T-cell (primary cell): Measurements from ENCODE around the gene ORC5. TPM values are rescaled to one million over a fixed set of nuclear protein-coding genes. Genes with fewer than 3 reads are reported as not detected.
"Not testable (repeated sequence)": the region's sequence is repeated elsewhere in the genome, so short reads cannot be mapped to it uniquely, and the experiment has no call there.

Source experiments
- ATAC-seq, 4 experiments: fragments of 200-7000 bp in 3 of 4; fragments of 150-1000 bp in 1 of 4; cut with Tn5 transposase; replicated peaks in 1 of 4; 1 replicate in 3 of 4; 2 replicates in 1 of 4; pipeline ENCODE4 v1.10.0; 2021; ENCODE audit warnings: moderate library complexity in 3 of 4, mild to moderate bottlenecking in 2 of 4, moderate number of reproducible peaks in 1 of 4
- CTCF ChIA-PET, 2 donors: fragments of 300-600 bp; sonication (Branson Sonifier 250); formaldehyde crosslinking; loops; one replicate each; lab custom pipeline; 2022; ENCODE audit warnings: antibody characterized with exemption in 2 of 2; lab: Charles Lee
- POLR2A ChIA-PET, 2 donors: fragments of 300-600 bp; sonication (Branson Sonifier 250); formaldehyde crosslinking; loops; one replicate each; lab custom pipeline; 2022; ENCODE audit warnings: antibody characterized with exemption in 2 of 2; lab: Charles Lee
- DNase-seq, 35 experiments: peaks; one replicate each; pipeline versions ENCODE4 v3.0.0 to v3.0.0-alpha.2; 2013 to 2023
- H3K27ac ChIP-seq: one replicate; pipeline ENCODE4 v1.5.1; 2013; ENCODE audit warnings: low read length
- H3K27me3 ChIP-seq, 2 experiments: replicated peaks in 1 of 2; 1 replicate in 1 of 2; 2 replicates in 1 of 2; pipeline versions ENCODE4 v1.6.1 to v1.7.0; 2013; ENCODE audit warnings: low read length in 1 of 2, mixed read lengths in 1 of 2; ENCODE audit not compliant: control insufficient read depth in 2 of 2, insufficient read depth in 2 of 2; ENCODE audit errors: extremely low read depth in 1 of 2
- H3K36me3 ChIP-seq, 2 donors: 1 replicate in 1 of 2; 2 replicates in 1 of 2; pipeline versions ENCODE4 v1.6.1 to v1.7.0; 2013; ENCODE audit warnings: low read length in 1 of 2; ENCODE audit not compliant: control insufficient read depth in 2 of 2, insufficient read depth in 1 of 2; ENCODE audit errors: extremely low read depth in 1 of 2
- H3K4me1 ChIP-seq, 2 experiments: 1 replicate in 1 of 2; 2 replicates in 1 of 2; pipeline versions ENCODE4 v1.6.1 to v1.7.0; 2013; ENCODE audit warnings: low read length in 2 of 2, mixed read lengths in 1 of 2; ENCODE audit not compliant: insufficient read depth in 2 of 2, control insufficient read depth in 1 of 2; ENCODE audit errors: extremely low read depth in 1 of 2
- H3K4me3 ChIP-seq, 2 donors: 1 replicate in 1 of 2; 2 replicates in 1 of 2; pipeline versions ENCODE4 v1.5.1 to v1.7.0; 2013; ENCODE audit warnings: mild to moderate bottlenecking in 2 of 2, low read length in 1 of 2, moderate library complexity in 1 of 2; ENCODE audit not compliant: control insufficient read depth in 1 of 2; ENCODE audit errors: extremely low read depth in 1 of 2
- H3K9me3 ChIP-seq: 2 replicates; pipeline ENCODE4 v1.7.0; 2013
- H3K27ac Mint-ChIP-seq, 2 donors: one replicate each; pipeline ENCODE4 v1.8.0; 2020 to 2021; ENCODE audit warnings: mild to moderate bottlenecking in 2 of 2, mixed read lengths in 2 of 2
- H3K27me3 Mint-ChIP-seq, 2 donors: one replicate each; pipeline ENCODE4 v1.8.0; 2021 to 2022; ENCODE audit warnings: mixed read lengths in 2 of 2
- H3K36me3 Mint-ChIP-seq: one replicate; pipeline ENCODE4 v1.8.0; 2021; ENCODE audit warnings: mixed read lengths
- H3K4me1 Mint-ChIP-seq, 3 donors: one replicate each; pipeline ENCODE4 v1.8.0; 2020 to 2022; ENCODE audit warnings: mixed read lengths in 3 of 3, mild to moderate bottlenecking in 1 of 3
- H3K4me3 Mint-ChIP-seq, 3 donors: one replicate each; pipeline ENCODE4 v1.8.0; 2020 to 2022; ENCODE audit warnings: mild to moderate bottlenecking in 3 of 3, mixed read lengths in 3 of 3, moderate library complexity in 3 of 3
- H3K9me3 Mint-ChIP-seq, 3 donors: one replicate each; pipeline ENCODE4 v1.8.0; 2020 to 2022; ENCODE audit warnings: mixed read lengths in 3 of 3
- WGBS: methylation state at CpG from one replicate; pipeline ENCODE4 v1.1.5; 2013; ENCODE audit warnings: missing lambda C conversion rate; ENCODE audit not compliant: insufficient coverage; 5-methylcytosine and 5-hydroxymethylcytosine counted together
- total RNA-seq, 35 experiments: library from RNA in 6 of 35; stranded (reverse) in 6 of 35; fragments of 120-200 nt in 1 of 35; gene quantifications; one replicate each; pipeline versions ENCODE4 v1.2.1 to v1.2.4 and lab custom pipeline; 2013 to 2026

Gene ORC5
- total RNA-seq, 5 donors from 2014 or later (not counting 1 experiment from before 2014, with no cell fraction given), result 10.4 to 26.9 (median 25.3) TPM

DNA sequence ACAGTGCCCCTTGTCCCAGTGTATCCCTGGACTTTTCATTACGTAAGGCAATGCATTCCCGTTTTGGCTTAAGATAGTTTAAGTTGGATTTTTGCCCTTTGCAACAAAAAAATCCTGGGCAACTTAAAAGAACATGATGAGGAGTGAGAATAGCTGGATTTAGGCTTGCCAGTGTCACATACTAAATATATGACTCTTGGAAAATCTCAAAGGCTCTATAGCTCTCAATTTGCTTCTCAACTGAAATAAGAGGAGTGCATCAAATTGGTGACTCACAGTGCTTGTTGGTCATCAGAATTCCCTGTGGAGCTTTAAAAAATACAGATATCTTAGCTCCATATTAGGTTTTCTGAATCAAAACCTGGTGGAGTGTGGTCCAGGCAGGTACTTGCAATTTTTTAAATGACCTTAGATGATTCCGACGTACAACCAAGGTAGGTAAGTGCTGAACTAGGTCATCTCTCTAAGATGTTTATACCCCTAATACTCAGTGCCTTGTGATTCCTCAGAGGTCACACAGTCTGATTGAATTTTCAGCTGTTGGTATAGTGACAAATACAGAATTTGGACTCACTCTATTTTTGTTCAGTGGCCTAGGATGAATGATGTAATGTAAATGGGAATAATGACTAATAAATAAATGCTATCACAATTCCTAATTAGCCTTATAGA is 33.9 kb upstream of the ORC5 start:
- Mint-ChIP-seq H3K4me1 (no peaks in the 10 kb centered on the region), H3K27me3 (peaks cover 43 to 49% of the 10 kb centered on the region in 2 donors), H3K9me3 (no peaks in the 10 kb centered on the region), H3K27ac (no peak overlapping the region), H3K4me3 (no peak overlapping the region), H3K36me3 (no peaks in the 10 kb centered on the region)
- Histone ChIP-seq H3K9me3 (no peaks in the 10 kb centered on the region), H3K4me1 (no peaks in the 10 kb centered on the region), H3K4me3 (no peak overlapping the region), H3K27me3 (peaks cover 3 to 5% of the 10 kb centered on the region in 2 experiments), H3K27ac (no peak overlapping the region), H3K36me3 (no peaks in the 10 kb centered on the region)
- ChIA-PET POLR2A (no interaction called here), CTCF (no interaction called here)
- no peak for DNase-seq
- no CpG with 5 or more reads among the region's 4 CpGs for WGBS
- ATAC-seq, result no peak

DNA sequence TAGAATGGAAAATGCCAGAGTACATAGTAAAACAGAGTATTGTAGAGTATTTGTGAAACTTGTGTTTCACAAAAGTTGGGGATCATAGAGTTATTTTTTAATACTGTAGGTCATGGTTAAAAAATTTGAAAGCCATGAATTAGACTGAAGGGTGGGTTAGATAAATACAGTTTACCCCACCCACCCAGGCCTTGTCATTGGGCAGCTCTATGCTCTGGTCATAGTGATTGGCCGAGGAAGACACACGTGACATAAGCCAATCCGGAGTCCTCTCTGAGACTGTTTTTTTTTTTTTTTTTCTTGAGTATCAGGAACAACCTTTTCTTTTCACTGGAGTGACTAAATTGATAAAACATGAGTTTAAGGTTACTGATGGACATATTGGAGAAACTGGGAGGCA is 33.3 kb upstream of the ORC5 start:
- WGBS, result 100% methylated on average over 2 of the region's 3 CpGs
- no peaks in the 10 kb centered on the region for H3K4me1 Mint-ChIP-seq
- no peak overlapping the region for H3K27ac Mint-ChIP-seq
- Histone ChIP-seq H3K4me3 (no peak overlapping the region), H3K27ac (no peak overlapping the region), H3K4me1 (no peaks in the 10 kb centered on the region), H3K36me3 (no peaks in the 10 kb centered on the region), H3K9me3 (no peaks in the 10 kb centered on the region), H3K27me3 (peaks cover 3 to 5% of the 10 kb centered on the region in 2 experiments)
- ATAC-seq, result no peak
- no peaks in the 10 kb centered on the region for H3K36me3 Mint-ChIP-seq
- H3K27me3 Mint-ChIP-seq, result peaks cover 43 to 46% of the 10 kb centered on the region in 2 donors
- no peak for DNase-seq
- POLR2A ChIA-PET, result no interaction called here
- H3K4me3 Mint-ChIP-seq, result no peak overlapping the region
- CTCF ChIA-PET, result interaction anchor here in 1 of 2 donors (2.0 kb wide), 1 partner anchor 10 kb away, joined by 6 read pairs; no protein-coding TSS in a partner anchor
- no peaks in the 10 kb centered on the region for H3K9me3 Mint-ChIP-seq

DNA sequence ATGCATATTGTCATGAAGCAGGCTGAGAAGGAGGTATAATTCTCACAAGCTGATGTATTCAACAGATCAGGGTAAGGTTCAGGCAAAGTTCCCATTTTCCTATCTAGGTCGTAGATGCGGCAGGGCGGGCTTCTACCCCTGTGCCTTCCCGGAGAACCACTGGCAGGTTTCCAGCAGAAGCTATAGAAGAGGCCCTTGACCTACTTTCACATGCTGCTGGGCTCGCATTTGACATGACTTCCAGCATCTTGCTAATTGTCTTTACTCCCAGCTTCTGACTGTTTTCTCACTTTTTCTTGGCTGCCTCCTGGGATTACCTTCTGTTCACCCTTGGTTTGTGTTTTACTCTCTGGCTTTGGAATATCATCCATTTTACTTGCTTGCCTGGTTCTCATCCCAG is 32.6 kb upstream of the ORC5 start:
- Mint-ChIP-seq H3K4me1 (no peaks in the 10 kb centered on the region), H3K27ac (no peak overlapping the region), H3K36me3 (no peaks in the 10 kb centered on the region), H3K9me3 (no peaks in the 10 kb centered on the region), H3K27me3 (peaks cover 37 to 42% of the 10 kb centered on the region in 2 donors), H3K4me3 (no peak overlapping the region)
- Histone ChIP-seq H3K4me3 (no peak overlapping the region), H3K36me3 (no peaks in the 10 kb centered on the region), H3K27me3 (peaks cover 3 to 5% of the 10 kb centered on the region in 2 experiments), H3K4me1 (no peaks in the 10 kb centered on the region), H3K9me3 (no peaks in the 10 kb centered on the region), H3K27ac (no peak overlapping the region)
- CTCF ChIA-PET, result interaction anchor here (0.9 to 2.0 kb wide), 3 partner anchors 9 to 11 kb away, joined by 4 to 6 read pairs (median 4); no protein-coding TSS in a partner anchor
- POLR2A ChIA-PET, result interaction anchor here in 1 of 2 donors (0.6 kb wide), 1 partner anchor 16 kb away, joined by 4 read pairs; no protein-coding TSS in a partner anchor
- DNase-seq, result no peak
- WGBS, result 88% methylated on average over 5 of the region's 5 CpGs
- no peak for ATAC-seq

DNA sequence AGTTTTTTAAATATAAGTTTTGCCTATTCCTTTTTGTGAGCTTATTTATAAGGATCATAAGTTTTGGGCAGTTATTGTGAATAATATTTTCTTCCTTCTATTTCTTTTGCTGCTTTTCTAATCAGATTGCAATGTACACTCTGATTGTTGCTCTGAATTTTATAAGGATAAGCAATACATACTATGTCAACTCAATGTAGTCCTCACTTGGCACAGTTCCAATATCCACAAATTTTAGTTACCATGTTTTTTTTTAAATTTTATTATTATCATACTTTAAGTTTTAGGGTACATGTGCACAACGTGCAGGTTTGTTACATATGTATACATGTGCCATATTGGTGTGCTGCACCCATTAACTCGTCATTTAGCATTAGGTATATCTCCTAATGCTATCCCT is 27.2 kb upstream of the ORC5 start:
- H3K4me1 Mint-ChIP-seq, H3K4me3 Mint-ChIP-seq, H3K27ac ChIP-seq, H3K9me3 ChIP-seq, H3K4me1 ChIP-seq, H3K36me3 ChIP-seq, H3K4me3 ChIP-seq, H3K9me3 Mint-ChIP-seq, H3K27ac Mint-ChIP-seq, H3K36me3 Mint-ChIP-seq, POLR2A ChIA-PET, ATAC-seq, DNase-seq: not testable (repeated sequence)
- CTCF ChIA-PET, result interaction anchor here in 1 of 2 donors (0.6 kb wide), 1 partner anchor 858 kb away, joined by 3 read pairs; no protein-coding TSS in a partner anchor
- peaks cover 36 to 41% of the 10 kb centered on the region in 2 donors for H3K27me3 Mint-ChIP-seq
- no CpG with 5 or more reads among the region's 2 CpGs for WGBS
- peaks cover 9 to 16% of the 10 kb centered on the region in 2 experiments for H3K27me3 ChIP-seq

DNA sequence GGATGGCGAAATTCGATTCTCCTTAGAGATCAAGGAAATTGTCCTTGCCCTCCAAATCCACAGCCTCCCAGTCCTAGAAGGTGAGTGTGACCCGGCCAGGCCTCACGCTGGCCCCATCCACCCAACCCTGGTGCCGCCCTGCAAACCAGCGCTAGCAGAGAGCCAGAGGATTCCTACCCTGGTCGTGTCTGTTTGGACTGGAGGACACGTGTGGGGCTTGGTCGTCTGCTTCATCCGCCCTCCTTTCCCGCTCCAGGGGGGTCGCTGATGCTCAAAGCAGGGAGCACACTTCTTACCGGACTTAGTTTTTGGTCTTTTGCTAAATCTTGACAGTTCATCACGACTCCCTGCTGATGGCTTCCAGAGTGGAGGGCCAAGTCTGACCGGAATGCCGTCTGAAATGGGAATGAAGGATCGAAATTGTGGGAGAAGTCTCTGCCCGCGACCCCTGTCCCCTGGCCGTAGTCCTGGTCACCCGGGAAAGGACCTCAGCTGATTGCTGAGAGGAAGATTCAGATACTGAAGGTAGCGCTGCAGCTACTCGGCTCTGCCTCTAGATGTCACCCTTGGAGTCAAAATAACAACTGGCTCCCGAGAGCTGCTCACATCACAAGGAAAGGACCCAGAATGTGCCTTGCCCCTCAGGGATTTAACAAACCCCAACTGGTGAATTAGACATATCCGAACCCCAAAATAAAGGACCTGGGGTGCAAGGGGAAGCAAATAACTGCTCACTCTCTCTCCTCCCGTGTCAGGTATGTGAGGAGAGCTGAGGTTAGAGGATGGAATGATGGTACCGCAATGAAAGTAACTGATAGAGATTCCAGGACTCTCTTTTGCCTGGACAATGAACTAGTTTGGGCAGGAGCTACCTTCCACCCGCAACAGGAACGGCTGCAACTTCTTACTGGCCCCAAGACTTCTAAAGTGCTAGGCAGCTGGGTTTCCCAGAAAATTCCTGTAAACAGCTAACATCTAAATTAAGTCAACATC is 23.5 kb upstream of the ORC5 start:
- 26% methylated on average over 23 of the region's 29 CpGs for WGBS
- DNase-seq (peak in 27 of 35 experiments; percentile 1 to 61 (median 15)), ATAC-seq (peak; percentile 61 to 80 (median 64))
- Mint-ChIP-seq H3K4me1 (peaks cover 0 to 5% (median 0%) of the 10 kb centered on the region in 3 donors), H3K27me3 (peaks cover 15 to 23% of the 10 kb centered on the region in 2 donors), H3K36me3 (no peaks in the 10 kb centered on the region), H3K27ac (no peak overlapping the region), H3K4me3 (no peak overlapping the region), H3K9me3 (no peaks in the 10 kb centered on the region)
- no peak overlapping the region for H3K27ac ChIP-seq
- H3K9me3 ChIP-seq, result no peaks in the 10 kb centered on the region
- no peak overlapping the region for H3K4me3 ChIP-seq
- POLR2A ChIA-PET, result no interaction called here
- H3K36me3 ChIP-seq, result no peaks in the 10 kb centered on the region
- peaks cover 11 to 13% of the 10 kb centered on the region in 2 experiments for H3K27me3 ChIP-seq
- CTCF ChIA-PET, result interaction anchor here (0.6 to 1.5 kb wide), 10 partner anchors 8 to 687 kb away, joined by 3 to 7 read pairs (median 4); partner anchors contain the start of gene ORC5 (in 1 of the 2)
- peaks cover 0 to 7% of the 10 kb centered on the region in 2 experiments for H3K4me1 ChIP-seq

DNA sequence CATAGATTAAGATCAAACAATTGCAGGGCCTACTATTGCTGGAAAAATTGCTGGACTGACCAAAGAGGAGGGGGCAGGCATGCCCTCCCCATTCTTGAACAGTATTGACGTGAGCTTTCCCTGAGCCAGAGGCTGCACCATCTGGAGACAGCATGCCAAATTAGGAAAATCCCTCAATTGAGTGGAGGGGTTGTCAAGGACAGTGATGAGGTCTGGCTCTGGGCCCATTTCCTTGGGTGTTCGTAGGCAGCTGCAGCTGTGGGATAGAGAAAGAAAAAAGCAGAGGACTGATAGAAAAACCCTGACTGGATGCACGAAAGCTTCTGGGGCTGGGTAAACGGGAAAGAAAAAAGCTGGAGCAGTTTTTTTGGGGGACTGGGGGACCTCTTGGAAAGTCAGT is 22.8 kb upstream of the ORC5 start:
- Histone ChIP-seq H3K27ac (no peak overlapping the region), H3K36me3 (no peaks in the 10 kb centered on the region), H3K27me3 (peaks cover 11 to 13% of the 10 kb centered on the region in 2 experiments), H3K4me3 (no peak overlapping the region), H3K9me3 (no peaks in the 10 kb centered on the region), H3K4me1 (peaks cover 0 to 7% of the 10 kb centered on the region in 2 experiments)
- Mint-ChIP-seq H3K4me1 (peaks cover 0 to 5% (median 0%) of the 10 kb centered on the region in 3 donors), H3K9me3 (no peaks in the 10 kb centered on the region), H3K36me3 (no peaks in the 10 kb centered on the region), H3K4me3 (no peak overlapping the region), H3K27me3 (peaks cover 15 to 23% of the 10 kb centered on the region in 2 donors), H3K27ac (no peak overlapping the region)
- DNase-seq (no peak), ATAC-seq (no peak)
- ChIA-PET POLR2A (no interaction called here), CTCF (interaction anchor here (0.7 to 1.5 kb wide), 5 partner anchors 9 to 687 kb away, joined by 3 to 5 read pairs (median 4); partner anchors contain the start of gene ORC5 (in 1 of the 2))
- 33% methylated on average over 4 of the region's 4 CpGs for WGBS
